Activated gamma-delta T cell treated with Interleukin-2 at 50 U/mL for 16 hours (primary cell): Measurements from ENCODE around the gene ACOT7.

Source experiments
- DNase-seq: peaks from one replicate; pipeline ENCODE4 v3.0.0-alpha.2; 2020

ACOT7 gene

DNA sequence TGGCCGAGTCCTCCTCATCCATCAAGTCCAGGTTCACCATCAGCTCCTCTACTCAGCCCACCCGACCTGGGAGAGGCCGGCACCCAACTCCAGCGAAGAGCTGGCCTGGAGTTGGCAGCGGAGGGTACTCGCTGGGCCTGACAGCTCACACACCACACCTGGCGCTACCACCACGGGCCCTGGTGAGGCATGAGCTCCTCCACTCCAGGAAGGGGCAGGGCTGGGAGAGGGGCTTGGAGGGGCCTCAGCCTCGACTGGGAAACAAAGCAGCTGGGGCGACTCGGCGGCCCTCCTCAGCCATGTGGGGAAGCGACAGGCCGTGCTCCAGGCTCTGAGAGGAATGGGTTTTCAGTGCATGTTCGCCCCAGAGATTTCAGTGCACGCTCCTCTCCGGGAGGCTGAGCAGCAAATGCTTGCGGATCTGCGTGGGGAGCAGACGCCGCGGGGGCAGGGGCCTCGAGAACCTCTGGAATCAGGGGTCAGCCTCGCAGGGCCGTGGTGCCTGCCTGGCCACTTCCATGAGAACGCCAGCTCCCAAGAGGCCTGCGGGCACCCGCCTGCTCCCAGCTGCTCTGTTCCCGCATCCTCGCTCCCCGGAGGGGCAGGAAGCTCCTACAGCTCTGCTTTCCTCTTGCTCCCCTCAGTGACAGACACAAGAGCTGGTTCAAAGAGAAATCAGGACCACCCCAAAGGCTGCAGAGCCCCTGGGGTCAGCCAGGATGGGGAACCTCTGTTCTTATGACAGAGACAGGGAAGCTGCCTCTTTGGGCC is 113.8 kb downstream of the ACOT7 start:
- DNase-seq = no peak

DNA sequence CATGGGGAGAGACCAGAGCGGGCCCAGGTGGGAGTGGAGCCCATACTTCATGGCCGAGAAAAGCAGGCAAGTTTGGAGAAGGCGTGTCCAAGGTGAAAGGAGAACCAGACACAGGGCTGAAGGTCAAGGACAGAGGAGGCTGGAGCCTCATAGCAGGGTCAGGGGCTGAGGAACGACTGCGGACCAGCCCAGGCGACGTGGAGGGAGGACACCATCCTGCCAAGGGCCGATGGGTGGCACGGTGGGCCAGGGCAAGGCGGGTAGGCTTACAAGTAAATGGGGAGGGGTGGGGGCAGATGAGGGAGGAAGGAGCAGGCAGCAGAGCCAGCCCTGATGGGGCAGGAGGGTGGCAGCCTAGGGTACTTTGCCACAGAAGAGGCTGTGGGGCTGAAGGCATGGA is 114.5 kb downstream of the ACOT7 start:
- no peak for DNase-seq

DNA sequence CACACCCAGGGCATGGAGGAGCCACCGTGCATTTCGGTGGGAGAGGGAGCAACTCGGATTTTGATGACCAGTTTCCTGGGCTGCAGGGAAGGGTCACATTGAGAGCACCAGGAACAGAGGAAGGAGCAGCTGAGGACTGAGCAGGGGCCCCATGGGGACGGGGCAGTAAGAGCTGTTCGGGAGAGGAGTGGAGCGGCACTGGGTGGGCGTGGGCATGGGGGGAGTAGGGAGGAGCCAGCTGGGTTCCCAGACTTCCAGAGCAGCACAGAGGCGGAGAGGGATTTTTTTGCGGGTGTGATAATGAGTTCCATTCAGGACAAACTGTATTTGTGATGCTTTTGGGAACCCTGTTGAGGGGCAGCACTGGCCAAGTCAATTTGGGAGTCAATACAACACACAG is 115.3 kb downstream of the ACOT7 start:
- DNase-seq = no peak

DNA sequence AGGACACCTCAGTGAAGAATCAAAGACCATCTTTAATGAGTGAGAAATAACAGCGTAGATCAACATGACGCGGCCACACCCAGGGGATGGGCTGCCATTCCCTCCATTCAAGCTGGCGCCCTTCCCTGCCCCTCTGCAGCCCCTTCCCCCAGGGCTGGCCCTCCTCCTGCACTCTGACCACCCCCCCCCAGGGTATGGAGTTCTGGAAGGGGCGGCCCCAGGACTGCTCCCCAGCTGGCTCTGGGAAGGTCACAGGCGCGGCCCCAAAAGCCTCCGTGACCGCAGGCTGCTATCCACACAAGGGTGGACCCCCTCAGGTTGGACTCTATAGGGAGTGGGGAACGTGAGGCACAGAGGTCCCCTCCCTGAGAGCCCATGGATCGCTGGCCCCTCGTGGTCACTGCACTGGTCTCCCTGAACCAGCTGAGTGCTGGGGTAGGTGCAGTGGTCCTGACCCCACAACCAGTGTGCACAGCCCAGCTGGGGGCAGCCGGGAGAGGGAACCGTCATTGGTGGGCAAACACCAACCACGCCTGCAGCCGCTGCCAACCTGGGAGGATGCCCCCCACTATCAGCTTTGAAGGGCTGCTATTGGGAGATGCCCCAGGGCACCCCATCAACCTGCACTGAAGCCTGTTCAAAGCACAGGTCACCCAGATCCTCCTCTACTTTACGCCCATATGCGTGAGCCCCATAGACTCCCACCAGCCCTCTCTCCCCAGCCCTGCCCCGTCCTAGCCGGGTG is 116.6 kb downstream of the ACOT7 start:
- DNase-seq = no peak

DNA sequence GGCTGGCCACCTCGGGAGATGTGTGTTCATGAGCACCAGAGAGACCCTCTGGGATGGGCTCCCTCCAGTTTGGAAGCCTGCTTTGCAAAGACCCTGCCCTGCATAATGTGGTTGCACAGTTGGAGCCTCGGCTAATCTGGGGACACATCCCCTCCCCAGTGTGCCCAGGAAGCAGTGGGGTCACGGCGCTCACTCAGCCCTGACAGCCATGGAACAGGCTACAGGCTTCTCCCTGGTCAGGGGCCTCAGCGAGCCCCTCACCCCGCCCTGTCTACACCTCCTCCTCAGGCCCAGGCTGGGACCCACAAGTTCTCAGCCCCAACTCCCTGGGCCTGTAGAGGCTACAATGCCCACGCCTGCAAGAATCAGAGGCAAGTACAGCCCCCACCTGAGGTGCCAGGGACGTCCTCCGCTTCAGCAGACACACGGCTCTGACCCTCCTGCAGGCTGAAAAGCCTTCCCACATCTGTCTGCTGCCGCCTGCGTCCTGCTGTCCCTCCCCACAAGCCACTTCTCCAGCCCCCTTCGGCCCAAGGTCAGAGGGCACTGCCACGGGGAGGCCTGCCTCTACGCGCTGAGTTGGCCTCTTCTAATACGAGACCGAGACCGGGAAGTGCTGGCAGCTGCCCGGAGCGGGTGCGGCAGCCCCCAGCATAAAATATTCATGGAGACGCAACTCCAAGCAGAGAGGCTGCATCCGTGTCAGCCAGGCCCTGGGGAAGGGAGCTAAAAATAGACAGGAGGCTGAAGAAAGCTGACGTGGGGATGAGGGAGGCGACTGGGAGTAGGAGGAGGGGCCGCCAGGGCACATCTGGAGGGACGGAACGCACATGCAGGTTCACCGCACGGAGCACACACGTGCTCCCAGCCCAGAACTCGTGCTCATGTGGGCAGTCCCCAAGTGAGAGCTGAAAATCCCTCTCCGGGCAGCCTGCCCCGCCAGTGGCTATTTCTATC is 117.5 kb downstream of the ACOT7 start:
- DNase-seq = no peak

DNA sequence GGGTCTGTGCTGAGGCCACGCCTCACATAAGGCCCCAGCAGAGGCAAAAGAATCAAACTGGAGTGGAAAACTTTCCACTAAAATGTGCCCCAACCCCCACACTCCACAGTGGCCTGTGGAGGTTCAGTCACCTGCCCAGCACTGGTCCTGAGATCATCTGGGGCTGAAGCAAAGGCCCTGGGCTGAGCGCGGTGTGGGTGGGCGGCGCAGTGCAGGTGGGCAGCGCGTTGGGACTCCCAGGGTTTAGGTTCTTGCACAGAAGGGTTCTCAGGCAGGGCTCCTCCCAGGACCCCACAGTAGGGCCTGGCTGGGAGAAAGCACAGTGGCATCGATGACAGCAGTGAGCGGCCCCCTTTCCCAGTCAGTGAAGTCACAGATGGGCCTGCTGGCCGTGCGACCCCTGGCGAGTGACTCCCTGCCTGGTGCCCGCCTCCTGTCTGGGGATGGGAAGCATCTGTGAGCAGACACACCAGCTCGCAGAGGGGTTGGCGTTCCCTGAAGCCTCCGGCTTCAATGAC is 118.9 kb downstream of the ACOT7 start:
- no peak for DNase-seq

DNA sequence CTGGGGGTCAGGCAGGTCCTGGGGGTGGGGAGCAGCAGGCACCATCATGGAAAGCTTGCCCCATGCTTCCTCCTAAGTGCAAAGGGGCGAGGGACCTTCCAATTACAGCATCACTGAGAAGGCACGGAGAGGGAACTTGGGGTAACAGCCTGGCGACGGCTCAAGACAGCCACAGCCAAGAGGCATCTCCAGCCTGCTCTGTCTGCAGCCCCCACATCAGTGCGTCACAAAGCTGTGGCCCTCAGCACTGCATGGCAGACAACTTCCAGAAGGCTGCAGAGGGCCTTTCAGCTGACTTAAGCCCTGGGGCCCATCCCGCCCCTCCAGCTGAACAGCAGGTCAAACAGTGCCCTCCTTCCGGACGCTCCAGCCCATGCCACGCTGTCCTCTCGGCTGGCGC is 119.5 kb downstream of the ACOT7 start:
- DNase-seq = no peak

DNA sequence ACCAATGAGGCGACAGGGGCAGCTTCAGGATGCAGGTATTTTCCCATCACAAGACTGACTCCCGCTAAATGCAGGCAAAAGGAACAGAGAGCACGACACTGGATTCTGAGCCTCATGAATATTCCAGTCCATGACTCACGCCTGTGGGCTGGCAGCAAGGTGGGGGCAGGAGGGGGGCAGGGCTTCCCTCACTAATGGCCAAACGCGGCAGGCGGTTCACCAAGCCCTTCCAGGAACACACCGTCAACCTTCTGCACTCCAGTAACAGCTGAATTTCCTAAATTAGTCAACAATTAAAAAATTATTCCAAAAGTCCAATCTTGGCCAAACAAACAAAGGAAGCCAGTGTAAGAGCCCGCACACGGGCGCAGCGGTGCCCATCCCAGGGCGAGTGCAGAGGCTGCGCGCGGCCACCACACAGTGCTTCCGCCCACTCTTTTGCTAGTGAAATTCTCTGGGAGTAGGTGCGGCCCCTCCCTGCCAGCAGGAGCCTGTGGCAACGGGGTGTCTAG is 120.1 kb downstream of the ACOT7 start:
- no peak for DNase-seq

DNA sequence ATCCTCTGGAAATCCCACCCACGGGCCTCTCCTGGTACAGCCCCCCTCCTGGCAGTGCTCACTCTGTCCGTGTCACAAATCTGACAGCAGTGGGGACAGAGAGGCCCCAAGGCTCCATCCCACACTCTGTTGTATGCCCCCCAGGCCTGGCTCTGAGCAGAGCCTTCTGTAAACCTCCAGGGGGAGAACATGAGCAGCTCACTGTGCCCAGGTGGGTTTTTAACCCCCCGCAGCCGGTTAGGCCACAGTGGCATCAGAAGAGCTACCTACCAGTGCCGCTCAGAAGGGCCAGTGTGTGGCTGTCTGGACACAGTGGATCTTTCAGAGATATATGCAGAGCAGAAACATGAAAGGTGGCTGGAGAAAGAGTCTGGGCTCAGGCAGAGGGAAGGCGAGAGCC is 120.7 kb downstream of the ACOT7 start:
- DNase-seq = no peak

DNA sequence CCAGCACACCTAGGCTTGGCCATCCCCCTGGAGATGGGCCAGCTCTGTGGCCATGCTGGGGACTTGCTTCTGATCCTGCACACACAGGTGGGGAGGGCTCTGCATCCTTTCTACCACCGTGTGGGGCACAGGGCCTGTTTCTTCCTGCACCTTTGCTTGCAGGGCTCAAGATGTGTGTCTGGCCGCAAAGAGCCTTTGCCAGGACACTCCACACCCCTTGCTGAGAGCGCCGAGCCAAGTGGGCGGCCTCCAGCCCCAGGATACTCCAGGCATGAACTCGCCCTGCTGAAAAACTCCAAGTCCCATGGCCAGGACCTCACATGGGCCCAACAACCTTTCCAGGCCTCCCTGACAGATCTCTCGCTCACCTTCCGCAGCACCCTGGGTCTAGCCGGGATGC is 121.1 kb downstream of the ACOT7 start:
- DNase-seq = no peak

DNA sequence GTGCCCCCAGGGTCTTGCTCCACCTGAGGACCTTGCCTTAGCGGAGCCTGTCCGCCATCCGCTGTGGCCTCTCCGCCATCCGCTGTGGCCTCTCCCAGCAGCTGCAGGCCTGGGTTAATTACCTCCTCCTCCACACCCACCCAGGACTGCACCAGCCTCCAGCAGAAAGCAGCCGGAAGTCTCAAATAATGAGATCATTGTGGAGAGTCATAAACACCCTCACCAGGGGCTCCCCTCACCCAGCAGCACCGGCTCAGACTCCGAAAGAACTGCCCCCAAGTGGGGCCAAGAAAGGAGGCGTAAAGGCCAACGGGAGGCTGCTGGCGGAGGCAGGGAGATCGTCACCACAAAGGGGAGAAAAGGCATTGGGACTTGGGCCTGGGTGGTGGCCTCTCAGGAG is 122.0 kb downstream of the ACOT7 start:
- DNase-seq = no peak

DNA sequence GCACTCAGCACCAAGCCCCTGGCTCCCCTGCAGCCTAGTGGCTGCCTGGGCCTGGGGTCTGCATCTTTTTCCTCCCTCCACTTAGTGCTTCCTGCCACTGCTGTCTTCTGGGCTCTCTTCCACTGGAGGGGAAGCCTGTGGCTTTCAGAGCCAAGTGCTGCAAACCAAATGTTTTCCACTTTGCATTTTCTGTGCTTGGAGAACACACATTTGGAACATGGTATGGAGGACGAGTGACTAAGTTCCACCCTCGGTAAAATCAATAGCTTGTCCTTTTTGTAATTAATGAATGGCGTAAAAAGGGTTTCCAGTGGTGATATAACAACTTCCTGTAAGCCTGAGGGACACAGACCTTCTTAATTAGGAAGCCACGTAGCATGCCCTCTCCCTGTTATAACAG is 122.6 kb downstream of the ACOT7 start:
- DNase-seq = no peak

DNA sequence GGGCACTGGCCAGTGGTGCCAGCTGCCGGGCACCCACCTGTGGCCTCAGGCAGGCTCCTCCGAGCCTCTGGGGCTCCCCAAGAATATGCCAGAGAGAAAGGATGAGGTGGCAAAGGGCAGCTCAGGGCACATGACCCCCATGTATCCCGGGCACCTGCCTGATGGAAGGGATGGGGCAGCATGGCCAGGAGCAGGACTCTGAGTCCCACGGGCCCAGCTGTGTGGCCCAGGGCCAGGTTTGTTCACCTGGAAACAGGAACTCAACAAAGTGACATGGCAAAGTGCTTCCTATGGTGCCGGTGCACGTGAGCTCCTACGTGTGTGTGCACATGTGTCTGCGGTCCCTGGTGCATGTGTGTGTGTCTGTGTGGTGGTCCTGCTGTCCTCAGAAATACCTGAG is 123.2 kb downstream of the ACOT7 start:
- no peak for DNase-seq

DNA sequence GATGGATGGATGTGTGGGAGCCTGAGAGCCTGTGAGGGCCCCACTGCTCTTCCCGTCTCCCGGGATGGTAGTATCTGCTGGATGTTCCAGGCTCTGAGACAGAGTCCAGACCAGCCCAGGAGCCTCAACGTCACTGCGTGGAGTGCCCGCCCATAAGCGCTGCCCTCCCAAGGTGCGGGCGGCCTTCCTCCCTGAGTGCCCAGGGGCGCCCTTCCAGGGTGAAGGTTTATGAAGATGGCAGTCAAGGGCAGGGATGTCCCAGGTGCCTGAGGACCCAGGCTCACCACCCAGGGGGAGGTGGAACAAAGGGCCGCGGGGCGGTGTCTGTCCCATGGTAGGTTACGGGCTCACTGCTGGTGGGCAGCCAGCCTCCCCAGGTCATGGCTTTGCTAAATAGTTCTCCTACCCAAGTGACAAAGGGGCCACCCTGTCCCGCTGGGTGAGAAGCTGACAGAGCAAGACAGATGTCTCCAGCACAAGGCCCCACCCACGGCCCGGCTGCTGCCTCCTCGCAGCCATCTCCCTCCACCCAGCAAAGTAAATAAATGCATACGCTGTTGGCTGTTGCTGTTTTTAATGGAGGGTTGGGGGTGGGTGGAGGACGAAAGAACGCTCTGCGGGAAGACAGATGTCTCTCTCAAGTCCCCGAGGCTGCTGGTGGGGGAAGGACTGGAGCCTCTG is 123.7 kb downstream of the ACOT7 start:
- DNase-seq = no peak

DNA sequence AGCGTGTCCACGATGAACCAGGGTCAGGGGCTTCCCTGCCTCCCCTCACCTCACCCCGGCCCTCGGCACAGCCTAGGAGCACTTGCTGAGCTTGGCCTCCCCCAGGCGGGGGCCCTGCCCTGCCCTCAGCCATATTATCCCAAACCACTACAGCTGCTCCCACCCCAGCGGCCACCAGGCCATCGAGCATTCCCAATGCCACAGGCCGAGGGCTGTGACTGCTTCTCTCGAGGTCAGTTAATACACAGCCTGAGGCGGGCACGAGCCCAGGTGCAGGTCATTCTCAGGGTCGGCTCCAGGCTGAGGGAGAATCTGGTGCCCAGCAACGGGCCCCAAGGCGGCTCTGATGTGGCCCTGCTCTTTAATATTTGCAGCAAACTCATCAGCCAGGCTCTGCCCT is 124.3 kb downstream of the ACOT7 start:
- no peak for DNase-seq

DNA sequence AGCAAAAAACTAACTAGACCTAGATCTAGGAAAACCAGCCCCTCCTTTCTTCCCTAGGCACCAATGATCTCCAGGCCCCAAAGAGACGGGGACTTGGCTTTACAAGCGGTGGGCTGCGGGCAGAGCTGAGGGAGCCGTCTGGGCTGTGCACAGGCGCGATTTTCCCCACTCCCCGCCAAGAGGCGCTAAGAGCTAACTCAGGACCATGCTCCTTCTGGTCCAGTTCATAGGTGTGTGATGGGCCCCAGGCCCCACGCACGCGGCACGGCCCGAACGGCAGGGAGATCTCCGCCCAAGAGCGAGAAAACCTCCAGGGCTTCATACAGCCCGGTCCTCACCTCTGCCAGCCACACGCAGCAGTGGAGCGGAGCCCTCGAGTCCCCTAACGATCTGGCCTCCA is 125.2 kb downstream of the ACOT7 start:
- no peak for DNase-seq

DNA sequence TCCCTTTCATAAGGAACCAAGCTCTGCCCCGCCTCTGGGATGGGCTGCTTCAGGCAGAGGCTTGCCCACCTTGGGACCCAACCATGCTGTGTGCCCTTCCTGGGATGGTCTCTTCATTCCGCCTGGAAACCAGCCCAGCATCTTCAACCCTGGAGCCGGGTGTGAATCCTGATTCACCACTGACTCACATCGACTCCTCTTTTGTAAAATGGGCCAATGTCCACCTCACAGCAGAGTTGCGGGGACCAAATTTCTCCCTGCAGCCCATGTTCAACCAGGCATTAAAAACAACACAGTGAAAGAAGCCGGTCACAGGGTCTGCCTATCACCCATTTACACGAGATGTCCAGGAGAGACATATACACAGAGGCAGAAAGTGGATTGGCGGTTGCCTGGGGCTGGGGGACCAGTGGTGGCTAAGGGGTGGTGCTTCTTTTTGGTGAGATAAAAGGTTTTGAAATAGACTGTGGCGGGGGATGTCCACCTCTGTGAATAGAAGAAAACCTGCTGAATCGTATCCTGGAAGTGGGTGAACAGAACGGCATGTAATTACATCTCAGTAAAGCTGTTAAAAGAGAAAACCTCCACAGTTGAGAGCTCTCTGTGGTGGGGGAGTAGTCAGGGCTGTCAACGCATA is 125.8 kb downstream of the ACOT7 start:
- DNase-seq = no peak

DNA sequence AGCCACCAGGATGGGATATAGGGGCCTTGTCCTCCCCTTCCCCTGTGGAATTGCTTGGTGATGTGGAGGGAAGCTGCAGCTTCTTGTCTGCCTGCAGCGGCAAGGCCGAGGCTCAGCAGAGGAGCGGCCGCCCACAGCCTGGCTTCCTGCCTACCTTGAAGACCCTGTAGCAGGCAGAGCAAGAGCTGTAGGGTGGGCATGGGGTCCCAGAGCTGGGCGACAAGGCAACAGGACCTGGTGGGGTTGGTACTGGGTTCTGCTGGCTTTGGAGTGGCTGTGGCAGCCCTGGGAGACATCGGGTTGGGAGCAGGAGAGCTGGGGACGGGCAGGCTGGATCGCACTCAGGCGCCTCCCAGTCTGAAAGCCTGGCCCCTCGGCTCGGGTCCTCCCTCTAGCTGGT is 126.9 kb downstream of the ACOT7 start:
- DNase-seq = no peak

DNA sequence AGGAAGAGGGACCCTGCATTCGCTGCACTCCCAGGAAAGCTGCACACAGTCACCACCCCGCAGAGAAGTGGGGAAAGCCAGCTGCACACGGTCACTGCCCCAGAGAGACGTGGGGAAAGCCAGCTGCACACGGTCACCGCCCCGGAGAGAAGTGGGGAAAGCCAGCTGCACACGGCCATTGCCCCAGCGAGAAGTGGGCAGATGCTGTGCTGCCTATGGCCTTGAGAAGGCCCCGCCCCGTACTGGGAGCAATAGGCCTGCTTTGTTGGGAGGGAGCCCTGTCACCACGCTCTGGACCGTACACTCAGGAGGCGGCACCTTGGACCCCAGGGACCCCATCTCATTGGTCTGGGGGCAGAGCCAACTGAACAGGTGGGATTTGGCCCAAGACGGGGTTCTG is 128.4 kb downstream of the ACOT7 start:
- no peak for DNase-seq

DNA sequence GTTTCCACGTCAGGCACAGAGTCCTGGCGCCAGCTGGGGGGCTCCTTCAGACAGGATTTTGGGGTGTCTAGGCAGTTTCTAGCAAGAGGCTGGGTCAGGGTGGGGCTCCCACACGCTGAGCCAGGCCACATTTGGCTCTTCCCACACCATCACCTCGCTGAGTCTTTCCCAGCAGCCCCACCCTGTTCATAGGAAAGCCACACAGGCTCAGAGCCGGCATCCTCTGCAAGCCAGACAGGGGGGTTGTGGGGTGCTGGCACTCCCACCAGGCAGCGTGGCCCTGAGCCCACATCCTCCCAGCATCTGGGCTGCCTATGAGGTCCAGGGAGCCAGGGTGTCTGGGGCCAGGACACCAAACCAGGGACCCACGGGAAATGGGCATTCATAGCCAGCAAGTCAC is 129.9 kb downstream of the ACOT7 start:
- DNase-seq = no peak

DNA sequence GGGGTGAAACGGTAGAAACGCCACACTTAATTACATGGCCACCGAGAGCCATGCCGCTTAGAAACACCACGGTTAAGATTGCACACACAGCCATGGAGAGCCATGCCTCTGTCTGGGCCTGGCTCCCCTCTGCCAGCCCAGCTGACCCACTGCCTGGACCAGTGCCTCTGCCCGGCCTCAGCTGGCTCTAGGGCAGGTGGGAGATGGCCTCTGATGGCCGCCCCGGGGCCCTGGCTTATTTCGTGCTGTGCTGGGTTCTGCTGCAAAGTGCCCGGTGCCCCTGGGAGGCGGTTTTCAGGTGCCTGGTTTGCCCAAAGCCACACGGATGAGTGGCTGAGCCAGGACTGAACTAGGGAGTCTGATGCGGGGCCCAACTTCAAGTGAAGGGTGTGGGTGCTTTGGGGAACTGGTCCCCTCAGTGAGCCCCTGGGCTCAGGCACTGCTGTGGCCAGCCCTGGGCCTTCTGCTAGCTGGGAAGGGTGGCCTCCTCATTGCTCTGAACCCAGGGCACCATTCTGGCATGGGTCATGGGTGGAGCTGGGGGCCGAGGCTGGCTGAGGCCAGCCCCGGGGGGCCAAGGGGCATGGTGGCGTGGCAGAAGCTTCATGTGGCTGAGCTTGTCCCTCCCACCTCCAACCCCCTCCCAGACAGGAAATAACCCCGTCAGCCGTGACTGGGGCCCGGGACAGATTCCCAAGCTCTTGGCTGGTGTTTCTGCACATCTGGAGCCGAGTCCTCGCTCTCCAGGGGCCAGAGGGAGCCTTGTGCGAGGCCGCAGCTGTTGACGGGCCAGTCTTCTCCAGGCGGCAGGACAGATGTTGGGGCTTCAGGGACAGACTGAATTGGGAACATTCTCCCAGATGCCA is 130.8 kb downstream of the ACOT7 start:
- DNase-seq = no peak
